Activated CD4-positive, alpha-beta T cell treated with anti-CD3 and anti-CD28 coated beads, Interleukin-10, Interleukin-2, amounts not matched to agents 100 ng/mL and 50 ng/mL, durations not matched to agents 16 hours and 8 hours (primary cell): Measurements from ENCODE around the gene MSH3.
"Not testable (repeated sequence)": the region's sequence is repeated elsewhere in the genome, so short reads cannot be mapped to it uniquely, and the experiment has no call there.

ENCODE experiments used
- DNase-seq: peaks from one replicate; pipeline ENCODE4 v3.0.0-alpha.2; 2020

The MSH3 gene

DNA sequence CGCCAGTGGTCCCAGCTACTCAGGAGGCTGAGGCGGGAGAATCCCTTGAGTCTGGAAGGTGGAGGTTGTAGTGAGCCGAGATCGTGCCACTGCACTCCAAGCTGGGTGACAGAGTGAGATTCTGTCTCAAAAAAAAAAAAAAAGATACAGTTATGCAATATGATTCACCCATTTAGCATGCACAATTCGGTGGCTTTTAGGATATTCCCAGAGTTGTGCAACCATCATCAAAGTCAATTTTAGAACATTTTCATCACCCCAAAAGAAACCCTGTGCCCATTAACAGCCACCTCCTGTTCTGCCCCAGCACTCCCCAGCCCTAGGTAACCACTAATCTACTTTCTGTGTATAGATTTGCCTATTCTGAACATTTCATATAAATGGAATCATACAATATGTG lies 4.7 kb downstream of the MSH3 start:
- no peak for DNase-seq

DNA sequence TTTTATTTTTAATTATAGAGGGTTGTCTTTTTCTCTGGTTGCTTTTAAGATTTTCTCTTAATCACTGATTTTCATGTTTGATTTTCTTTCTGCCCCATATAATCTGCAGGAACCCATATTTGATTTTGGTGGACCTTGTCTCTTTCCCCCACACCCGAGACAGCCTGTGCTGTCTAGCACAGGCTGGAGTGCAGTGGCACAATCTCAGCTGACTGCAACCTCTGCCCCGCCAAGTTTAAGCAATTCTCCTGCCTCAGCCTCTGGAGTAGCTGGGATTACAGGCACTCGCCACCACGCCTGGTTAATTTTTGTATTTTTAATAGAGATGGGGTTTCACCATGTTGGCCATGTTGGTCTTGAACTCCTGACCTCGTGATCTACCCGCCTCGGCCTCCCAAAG lies 6.2 kb downstream of the MSH3 start:
- not testable (repeated sequence) for DNase-seq

DNA sequence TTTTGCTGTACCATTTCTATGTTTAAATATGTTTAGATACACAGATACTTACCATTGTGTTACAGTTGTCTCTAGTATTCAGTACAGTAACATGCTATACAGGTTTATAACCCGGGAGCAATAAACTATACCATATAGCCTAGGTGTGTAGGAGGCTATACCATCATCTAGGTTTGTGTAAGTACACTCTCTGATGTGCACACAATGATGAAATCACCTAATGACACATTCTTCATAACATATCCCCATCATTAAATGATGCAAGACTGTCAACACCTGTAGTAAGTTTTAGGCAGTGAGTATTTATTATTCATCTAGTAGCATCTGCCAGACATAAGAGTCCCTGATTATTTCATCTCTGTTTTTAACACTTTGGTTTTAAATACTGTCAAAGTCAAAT lies 7.7 kb downstream of the MSH3 start:
- no peak for DNase-seq

DNA sequence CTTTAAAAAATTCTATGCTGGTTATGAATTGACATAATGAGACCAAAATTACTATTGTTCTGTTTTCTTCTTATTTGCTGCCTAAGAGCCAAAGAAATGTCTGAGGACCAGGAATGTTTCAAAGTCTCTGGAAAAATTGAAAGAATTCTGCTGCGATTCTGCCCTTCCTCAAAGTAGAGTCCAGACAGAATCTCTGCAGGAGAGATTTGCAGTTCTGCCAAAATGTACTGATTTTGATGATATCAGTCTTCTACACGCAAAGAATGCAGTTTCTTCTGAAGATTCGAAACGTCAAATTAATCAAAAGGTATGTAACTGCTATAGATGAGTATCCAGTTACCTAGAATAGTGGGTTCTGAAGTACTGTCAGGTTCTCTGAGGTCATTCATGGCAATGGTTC lies 10.6 kb downstream of the MSH3 start:
- DNase-seq, result no peak

DNA sequence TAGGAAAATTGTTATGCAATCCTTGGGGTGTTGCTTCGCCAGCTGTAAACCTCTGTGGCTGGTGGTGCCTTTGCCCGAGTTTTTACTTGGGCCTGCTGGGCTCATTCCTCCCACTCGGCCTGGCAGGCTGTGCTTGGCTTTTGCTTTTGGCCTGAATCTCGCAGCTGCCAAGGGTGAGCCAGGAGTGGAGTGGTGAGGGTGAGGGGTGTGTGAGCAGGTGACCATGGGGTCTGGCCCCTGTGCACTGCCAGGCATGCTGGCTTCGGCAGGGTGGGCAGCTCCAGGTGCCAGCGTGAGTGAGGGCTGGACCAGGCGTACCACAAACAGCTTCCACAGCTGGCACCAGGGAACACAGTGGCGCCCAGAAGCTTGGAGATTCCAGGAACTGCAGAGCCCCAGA lies 12.9 kb downstream of the MSH3 start:
- no peak for DNase-seq

DNA sequence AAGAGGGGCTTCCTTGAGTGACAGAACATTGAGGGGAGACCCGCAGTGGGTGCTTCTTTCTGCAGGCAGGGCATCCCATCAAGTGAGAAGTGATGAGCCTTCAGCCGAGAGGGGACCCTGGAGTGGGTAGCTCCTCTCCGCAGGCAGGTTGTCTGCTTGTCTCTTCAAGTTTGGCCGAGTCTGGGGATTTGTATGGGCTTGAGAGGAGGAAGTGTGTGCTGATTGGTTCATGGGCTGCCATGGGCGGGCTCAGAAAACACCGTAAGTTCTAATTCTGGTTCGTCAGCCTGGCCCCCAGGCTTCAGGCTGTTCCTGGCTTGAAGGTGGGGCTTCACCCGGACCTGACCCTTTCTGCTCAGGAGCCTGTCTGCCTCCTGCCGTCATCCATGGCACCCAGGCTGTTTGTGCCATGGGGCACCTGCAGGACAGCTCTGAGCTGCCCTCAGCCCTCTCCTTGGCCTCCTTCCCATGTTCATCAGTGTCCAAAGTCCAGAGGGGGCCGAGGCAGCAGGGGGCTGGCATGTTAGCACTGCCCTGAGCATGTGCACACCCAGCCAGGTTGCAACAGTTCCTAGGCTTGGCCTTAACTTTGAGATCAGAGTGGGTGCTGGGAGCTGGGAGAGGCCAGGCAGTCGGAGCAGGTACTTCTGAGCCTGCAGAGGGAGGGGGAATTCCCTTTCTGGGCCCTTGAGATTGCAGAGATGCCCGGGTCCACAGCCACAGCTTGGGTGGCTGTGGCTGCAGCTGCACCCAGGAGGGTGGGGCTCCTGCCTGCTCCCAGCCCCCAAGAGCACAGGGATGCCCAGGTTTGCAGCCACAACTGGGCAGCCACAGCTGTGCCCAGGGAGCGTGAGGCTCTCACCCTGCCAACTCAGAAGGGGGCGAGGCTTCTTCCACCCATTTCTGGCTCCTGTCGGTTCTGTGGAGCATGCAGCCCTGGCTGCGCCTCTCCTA lies 13.8 kb downstream of the MSH3 start:
- DNase-seq, result no peak

DNA sequence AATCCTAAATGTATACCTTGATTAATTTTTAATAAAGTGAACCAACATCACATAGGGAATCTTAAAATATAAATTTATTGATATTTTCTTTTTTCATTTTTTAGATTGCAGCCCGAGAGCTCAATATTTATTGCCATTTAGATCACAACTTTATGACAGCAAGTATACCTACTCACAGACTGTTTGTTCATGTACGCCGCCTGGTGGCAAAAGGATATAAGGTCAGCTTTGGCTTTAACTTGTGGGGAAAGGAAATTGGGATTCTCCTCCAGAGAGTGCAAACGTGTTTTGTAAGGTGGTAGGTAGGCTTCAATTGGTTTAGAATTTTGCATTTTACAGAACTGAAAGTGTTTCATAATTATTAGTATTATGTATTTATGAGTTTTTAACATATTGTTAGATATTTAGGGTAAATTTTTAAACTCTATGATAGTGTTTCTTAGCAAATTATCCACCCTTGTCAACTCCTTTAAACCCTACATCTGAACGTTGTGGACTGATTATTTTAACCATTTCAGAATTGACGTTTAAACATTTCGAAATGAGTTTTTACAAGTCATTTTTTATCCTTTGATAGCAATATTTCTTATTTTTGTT lies 17.8 kb downstream of the MSH3 start:
- peak; percentile 76 for DNase-seq

DNA sequence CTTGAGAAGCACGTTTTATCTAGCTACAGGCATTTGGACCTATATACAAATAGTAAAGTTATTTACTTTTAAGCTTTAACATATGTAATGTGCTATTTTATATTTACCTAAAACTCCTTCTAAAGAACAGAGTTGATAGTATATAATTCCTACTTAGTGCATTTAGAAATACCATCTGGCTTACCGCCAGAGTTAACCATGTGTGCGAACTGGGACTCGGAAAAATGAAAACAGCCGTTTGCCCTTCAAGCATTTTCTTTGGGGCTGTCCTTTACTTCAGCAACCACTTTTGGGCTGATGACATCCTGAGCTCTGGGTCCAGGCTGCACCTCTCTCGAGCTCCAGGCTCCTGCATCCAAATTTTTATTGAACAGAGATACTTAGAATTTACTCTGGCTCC lies 22.3 kb downstream of the MSH3 start:
- DNase-seq, result no peak

DNA sequence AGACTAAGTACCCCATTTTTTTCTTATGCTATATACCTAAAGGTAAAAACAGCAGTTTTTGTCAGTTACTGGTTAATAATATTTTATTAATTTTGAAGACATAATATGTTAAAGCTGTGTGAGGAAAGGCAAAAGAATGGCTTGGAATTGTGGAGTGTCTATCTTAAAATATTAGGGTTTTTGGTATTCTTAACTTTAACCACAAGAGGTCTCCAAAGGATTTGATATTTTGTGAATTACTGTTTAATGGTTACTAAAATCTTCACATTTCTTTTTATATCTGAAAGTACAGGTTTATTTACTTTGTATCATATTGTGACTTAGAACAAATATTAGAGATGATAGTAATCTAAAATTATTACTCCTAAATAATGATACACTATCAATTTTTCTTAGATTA lies 32.3 kb downstream of the MSH3 start:
- DNase-seq, result peak; percentile 10

DNA sequence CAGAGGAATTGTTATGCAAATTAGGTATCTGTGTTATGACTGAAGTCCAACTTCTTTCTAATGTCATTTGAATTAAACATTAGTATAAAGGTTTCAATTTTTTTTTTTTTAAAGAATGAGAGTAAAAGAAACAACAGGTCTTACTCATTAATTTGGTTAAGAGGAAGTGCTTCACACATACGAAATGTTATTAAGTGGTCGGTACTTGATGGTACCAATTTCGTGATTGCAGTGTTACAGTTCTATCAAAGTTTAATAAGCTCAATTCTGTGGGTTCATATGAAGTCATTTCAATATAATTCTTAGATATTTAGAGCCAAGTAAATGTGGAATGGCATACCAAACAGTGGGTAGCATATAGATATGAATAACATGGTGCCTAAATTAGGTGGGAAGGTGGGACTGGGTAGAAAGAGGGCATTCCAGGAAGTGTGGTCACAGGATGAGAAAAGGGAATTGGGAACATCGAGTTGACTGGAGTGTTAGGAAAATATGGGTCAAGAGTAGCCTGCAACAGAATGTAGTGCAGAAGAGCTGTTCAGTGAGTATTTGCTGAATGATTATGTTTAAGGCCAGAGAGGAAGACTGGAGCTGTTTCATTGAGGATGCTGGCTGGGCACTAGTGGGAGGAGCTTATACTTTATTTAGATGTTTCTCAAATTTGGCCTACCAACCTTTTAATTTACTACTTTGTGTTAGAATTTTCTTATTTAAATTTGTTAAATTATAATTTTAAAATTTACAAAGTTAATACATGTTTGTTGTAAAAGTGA lies 34.4 kb downstream of the MSH3 start:
- no peak for DNase-seq

DNA sequence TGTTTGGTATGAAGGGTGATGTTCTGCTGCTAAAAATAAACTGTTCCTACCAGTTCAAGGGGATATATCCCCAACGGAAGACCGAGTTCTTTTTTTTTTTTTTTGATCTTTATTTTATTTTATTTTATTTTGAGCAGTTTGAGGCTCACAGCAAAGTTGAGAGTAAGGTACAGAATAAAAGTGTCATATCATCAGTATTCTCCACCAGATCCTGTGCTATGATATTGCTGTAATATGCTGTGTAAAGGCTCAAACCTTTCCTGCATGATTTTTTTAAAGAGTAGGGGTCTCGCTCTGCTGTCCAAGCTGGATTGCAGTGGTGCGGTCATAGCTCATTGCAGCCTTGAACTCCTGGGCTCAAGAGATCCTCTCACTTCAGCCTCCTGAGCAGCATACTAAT lies 35.2 kb downstream of the MSH3 start:
- no peak for DNase-seq

DNA sequence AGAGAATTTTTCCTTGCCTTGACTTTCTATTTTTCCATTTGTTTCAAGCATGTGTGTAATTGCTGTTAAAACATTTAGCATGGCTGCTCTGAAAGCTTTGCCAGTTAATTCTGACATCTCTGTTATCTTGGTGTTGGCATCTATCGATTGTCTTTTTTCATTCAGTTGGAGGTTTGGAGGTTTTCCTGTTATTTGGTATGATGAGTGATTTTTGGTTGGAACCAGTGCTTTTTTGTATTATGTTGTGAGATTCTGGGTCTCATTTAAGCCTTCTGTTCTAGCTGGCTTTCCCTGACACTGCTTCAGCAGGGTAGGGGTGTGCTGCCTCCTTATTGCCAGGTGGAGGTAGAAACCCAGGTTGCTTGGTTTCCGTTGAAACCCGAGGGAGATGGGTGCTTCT lies 41.2 kb downstream of the MSH3 start:
- DNase-seq, result no peak

DNA sequence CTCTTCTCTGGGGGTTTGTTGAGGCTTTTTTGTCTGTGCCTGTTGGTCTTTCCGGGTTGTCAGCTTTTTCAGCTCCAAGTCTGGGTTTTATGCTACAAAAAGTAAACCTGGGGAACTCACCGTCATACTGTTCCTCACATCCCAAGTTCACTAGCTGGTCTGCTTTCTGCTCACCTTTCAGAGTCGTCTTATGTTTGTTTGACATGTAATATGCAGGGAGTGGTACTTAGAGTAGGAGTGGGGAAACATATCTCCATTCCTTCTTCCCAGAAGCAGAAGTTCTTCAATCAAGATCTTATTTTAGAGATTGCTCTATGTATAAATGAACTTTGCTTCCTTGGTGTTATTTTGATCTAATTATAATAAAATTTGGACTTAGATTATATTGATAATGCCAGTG lies 42.0 kb downstream of the MSH3 start:
- DNase-seq, result no peak

DNA sequence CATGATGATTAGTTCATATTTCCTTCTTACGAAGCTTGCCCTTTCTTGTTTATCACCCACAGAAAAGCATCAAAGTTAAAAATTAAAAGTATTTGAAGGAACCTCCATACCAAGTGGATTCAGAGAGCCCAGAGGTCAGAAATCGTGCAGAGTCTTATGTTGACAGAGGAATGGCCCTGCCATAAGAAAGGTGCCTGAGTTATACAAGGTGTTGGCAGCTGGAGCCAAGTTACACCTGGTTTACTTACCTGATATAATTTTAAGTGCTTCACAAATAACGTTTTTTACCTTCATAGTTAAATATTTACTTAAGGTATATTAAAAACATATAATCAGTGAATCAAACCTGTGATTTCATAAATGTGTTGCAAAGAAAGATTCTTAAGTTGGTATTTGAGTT lies 42.6 kb downstream of the MSH3 start:
- no peak for DNase-seq

DNA sequence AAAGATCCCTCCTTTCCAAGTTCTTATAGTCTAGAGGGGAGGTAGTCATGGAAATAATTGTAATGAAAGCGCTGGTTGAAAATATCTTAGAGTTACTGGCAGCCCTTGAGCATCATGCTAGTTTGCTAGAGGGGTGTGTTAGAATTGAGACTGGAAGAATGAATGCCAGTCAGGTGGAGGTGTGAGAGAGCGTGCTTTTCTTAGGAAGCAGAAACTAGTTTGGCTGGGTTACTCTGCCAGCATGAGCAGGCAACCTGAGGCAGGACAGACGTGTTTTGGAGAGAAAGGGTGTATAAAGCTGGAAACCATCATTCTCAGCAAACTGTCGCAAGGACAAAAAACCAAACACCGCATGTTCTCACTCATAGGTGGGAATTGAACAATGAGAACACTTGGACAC lies 43.9 kb downstream of the MSH3 start:
- DNase-seq, result no peak

DNA sequence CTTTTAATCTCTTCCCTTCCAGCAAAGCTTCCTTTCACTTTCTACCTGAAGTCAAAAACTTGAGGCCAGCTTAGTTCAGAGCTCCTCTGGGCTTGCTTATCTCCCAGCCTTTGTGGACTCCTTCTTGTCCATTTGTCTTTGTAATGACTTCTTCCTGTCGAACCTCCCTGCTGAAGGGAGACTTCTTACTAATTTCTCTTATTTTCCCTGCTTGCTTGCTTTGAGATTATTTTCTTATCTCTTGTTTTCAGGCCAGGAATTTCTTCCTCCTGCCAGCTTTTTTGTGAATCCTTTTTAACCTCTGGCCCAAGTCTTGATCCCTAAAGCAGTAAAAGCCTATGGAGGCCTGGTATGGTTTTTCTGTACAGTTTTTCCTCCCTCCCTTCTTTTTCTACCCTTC lies 47.1 kb downstream of the MSH3 start:
- DNase-seq, result no peak

DNA sequence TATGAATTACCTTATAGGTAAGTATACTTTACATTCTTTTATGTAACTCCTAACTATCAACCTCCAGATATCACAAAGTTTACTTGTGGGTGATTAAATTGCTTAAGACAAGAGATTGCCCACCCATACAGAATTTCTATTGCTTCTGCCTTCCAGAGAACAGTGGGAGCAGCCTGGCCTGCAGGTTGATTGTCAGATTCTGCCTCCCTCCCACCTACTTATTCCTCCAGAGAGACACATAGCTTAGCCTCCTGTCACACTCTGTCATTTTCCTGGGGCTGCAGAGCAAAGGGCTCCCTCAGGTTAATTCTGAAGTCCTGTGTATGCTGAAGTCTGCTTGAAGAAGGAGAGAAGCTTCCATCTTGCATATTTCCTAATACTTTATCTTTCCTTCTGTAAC lies 48.8 kb downstream of the MSH3 start:
- no peak for DNase-seq

DNA sequence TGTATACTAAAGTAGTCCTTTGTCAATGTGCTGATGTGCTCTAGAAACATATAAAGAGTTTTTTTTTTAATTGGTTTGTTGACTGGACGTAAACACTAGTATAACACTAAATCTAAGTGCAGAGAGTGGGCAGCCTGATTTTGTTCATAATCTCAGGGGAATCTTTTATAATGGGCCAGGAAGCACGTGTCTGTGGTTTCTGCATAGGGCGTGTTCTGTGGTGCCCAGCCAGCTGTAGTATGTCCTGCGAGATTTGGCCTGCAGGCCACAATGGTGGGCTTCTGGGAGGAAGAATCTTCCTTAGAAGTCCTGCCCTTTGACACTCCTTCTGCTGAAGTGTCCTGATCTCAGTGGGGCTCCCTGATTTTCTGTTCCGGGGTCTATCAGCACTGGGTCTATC lies 49.3 kb downstream of the MSH3 start:
- DNase-seq, result no peak

DNA sequence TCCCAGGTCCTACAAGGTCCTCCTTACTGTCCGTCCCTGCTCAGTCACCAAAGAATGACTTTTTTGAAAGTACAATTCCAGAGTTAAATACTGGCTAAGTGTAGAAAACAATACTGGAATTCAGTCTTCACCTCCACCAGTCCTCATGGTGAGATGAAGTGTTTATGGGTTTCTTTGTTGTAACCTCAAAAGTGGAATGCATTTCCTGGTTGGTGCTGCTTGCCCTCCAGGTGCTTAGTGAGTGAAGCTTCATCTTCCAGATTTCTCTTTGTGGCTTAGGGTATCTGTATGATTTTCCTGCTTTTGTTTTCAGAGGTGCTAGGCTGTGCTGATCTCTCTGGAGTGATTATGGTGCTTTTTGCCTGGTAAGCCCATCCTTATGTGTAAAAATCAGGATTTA lies 49.8 kb downstream of the MSH3 start:
- DNase-seq, result no peak

DNA sequence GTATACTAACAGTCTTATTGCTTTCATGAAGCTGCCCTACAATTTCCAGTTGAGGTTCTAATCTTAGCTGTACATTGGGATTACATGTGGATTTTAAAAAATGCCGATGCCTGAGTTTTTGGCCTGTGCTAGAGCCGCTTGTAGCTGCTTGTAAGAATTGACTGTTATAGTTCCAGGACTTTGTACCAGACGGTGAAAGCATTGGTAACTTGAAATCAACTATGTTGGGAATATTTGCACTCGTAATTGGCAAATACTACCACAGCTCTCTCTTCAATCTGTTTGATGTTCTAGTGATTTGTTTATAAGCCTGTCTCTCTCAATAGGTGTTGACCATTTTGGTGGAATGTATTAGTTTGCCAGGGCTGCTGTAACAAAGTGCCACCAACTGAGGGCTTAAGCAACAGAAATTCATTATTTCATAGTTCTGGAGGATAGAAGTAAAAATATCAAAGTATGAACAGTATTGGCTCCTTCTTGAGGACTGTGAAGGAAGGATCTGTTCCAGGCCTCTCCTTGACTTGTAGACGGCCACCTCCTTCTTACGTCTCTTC lies 50.8 kb downstream of the MSH3 start:
- DNase-seq, result no peak

DNA sequence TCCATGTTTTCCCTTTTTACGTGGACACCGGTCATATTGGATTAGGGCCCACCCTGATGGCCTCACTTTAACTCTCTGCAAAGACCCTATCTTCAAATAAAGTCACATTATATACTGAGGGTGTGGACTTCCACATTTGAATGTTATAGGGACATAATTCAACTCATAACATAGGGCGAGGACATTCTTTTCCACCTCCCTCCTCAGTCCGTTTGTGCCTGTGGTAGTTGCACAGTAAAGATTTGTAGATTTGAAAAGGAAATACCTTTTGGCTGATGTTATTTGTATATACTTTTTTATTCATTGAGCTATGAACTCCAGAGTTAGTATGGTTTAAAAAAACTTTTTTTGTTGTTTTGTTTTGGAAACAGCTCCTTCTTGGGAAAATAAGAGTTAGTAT lies 51.3 kb downstream of the MSH3 start:
- no peak for DNase-seq

DNA sequence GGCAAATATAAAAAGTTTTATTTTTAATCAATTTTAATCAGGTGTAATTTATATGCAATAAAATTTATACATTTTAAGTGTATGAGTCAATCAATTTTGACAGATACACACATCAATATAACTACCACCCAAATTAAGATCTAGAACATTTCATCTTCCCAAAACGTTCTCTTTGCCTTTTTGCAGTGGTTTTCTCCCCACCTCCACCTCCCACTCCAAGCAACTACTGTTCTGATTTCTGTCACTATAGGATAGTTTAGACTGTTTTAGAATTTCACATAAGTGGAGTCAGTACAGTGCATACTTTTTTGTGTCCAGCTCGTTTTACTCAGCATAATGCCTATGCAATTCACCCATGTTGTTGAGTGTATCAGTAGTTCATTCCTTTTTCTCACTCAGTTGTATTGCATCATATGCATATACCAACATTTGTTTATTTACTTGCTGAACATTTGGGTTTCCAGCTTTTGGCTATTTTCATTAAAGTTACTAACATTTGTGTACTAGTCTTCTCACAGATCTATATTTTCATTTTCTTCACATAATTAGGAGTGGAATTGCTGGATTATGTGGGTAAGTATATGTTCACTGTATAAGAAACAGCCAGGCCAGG lies 52.5 kb downstream of the MSH3 start:
- no peak for DNase-seq

DNA sequence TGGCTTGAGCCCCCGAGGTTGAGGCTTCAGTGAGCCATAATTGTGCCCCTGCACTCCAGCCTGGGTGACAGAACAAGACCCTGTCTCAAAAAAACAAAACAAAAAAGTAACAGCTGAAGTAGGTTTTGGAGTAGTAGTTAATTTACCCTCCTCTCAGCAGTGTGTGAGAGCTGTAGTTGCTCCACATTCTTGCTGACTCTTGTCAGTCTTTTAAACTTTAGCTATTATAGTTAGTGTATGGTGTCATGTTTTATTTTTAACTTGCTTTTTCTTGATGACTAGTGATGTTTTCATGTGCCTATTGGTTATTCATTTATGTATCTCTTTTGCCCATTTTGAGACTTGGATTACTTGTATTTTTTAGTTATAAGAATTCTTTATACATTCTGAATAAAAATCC lies 53.2 kb downstream of the MSH3 start:
- DNase-seq, result no peak
